Measurements from ENCODE around the gene GMCL2. TPM values are rescaled to one million over a fixed set of nuclear protein-coding genes. Genes with fewer than 3 reads are reported as not detected.

GMCL2 gene
- total and polyA plus RNA-seq, 9 of the 15 experiments (the other 6 are each of a cell fraction or from before 2014, with no cell fraction given), result 0.04 TPM; not detected in 8

- TF ChIP-seq HINFP (tag; conservative IDR thresholded peaks at IDR 0.05; ENCODE audit: low read depth) (no peak), MTF1 (CRISPR knock-in tag; IDR thresholded peaks at IDR 0.05; ENCODE audit: borderline replicate concordance) (no peak), NR4A1 (CRISPR knock-in tag; IDR thresholded peaks at IDR 0.05) (no peak), NR4A1 (tag; IDR thresholded peaks at IDR 0.05) (no peak), ZNF318 (IDR thresholded peaks at IDR 0.05; ENCODE audit: borderline replicate concordance in 1 of 2, low read depth in 1 of 2) (no peak), RAD51 (IDR thresholded peaks at IDR 0.05; ENCODE audit: borderline replicate concordance, low read depth) (no peak), STAT5B (CRISPR knock-in tag; IDR thresholded peaks at IDR 0.05) (no peak), ZNF707 (CRISPR knock-in tag; conservative IDR thresholded peaks at IDR 0.05) (no peak), ZNF444 (CRISPR knock-in tag; IDR thresholded peaks at IDR 0.05) (no peak), CBX8 (IDR thresholded peaks at IDR 0.05; ENCODE audit: borderline replicate concordance, extremely low read depth, low read depth, low read length, poor library complexity, severe bottlenecking) (no peak), CREB1 (IDR thresholded peaks at IDR 0.05) (peak; percentile 44; the same call in 1 of the 2 replicates), CREB1 (CRISPR knock-in tag; IDR thresholded peaks at IDR 0.05) (no peak)
Measured at GRCh38 chr5:178182158-178182876, 4.9 kb downstream of the GMCL2 start (continued).

Measured in K562 (cell line).